Heart left ventricle (tissue), 16 donors: ENCODE data around the gene PTPRD. TPM values are rescaled to one million over a fixed set of nuclear protein-coding genes. Genes with fewer than 3 reads are reported as not detected.

Experiments used
- ATAC-seq, 4 donors: fragments of 200-7000 bp; cut with Tn5 transposase; one replicate each; pipeline ENCODE4 v1.9.1; 2020 to 2022; ENCODE audit warnings: moderate library complexity in 4 of 4, mild to moderate bottlenecking in 3 of 4, moderate number of reproducible peaks in 1 of 4
- DNase-seq, 5 donors: peaks; one replicate each; pipeline ENCODE4 v3.0.0-alpha.2; 2020
- H3K27ac ChIP-seq, 12 donors: fragments of 200-600 bp; sonication (generic) in 4 of 12; one replicate each; pipeline versions ENCODE4 v1.5.0 to v1.8.0; 2016 to 2022; ENCODE audit warnings: mild to moderate bottlenecking in 2 of 12
- H3K27me3 ChIP-seq, 9 donors: fragments of 200-600 bp; sonication (generic) in 2 of 9; one replicate each; pipeline versions ENCODE4 v1.5.1 to v1.8.0; 2016 to 2022; ENCODE audit warnings: mild to moderate bottlenecking in 3 of 9
- H3K36me3 ChIP-seq, 9 donors: fragments of 200-600 bp; sonication (generic) in 2 of 9; one replicate each; pipeline versions ENCODE4 v1.5.0 to v1.8.0; 2018 to 2022; ENCODE audit warnings: mild to moderate bottlenecking in 2 of 9
- H3K4me1 ChIP-seq, 12 donors: fragments of 200-600 bp; sonication (generic) in 4 of 12; one replicate each; pipeline versions ENCODE4 v1.5.0 to v1.8.0; 2016 to 2022; ENCODE audit warnings: mild to moderate bottlenecking in 3 of 12
- H3K4me3 ChIP-seq, 12 donors: fragments of 200-600 bp; sonication (generic) in 4 of 12; one replicate each; pipeline versions ENCODE4 v1.5.0 to v1.8.0; 2017 to 2022; ENCODE audit warnings: mild to moderate bottlenecking in 9 of 12, moderate library complexity in 4 of 12
- H3K9me3 ChIP-seq, 12 donors: fragments of 200-600 bp; sonication (generic) in 4 of 12; one replicate each; pipeline versions ENCODE4 v1.5.0 to v1.8.0; 2016 to 2022; ENCODE audit warnings: mild to moderate bottlenecking in 1 of 12
- POLR2A ChIP-seq, 2 donors: fragments of 450-650 bp; IDR thresholded peaks; one replicate each; pipeline ENCODE4 v1.6.1; 2017; ENCODE audit warnings: antibody characterized with exemption in 2 of 2, mild to moderate bottlenecking in 2 of 2, moderate library complexity in 2 of 2
- WGBS, 4 donors: extraction: QIAGEN DNeasy Blood & Tissue Kit in 2 of 4; methylation state at CpG; one replicate each; pipeline versions ENCODE4 v1.1.5 to v1.1.7; 2013 to 2018; 5-methylcytosine and 5-hydroxymethylcytosine counted together
- intact Hi-C, 10 donors: fragments of 100-400 bp; cut with DNase I; formaldehyde crosslinking; loops; one replicate each; pipeline versions ENCODE4 v1.11.1 to v1.14.2; 2022
- polyA plus RNA-seq, 2 donors: library from polyadenylated mRNA; stranded (reverse); fragments of 200-250 nt; gene quantifications; one replicate each; pipeline ENCODE4 v1.2.3, GENCODE V29; 2013
- total RNA-seq, 9 donors: library from RNA; depleted of rRNA in 2 of 9; stranded (reverse); fragments of >200 nt in 2 of 9; fragmentation: NEBNext Ultra II Directional in 3 of 9; extraction: Animal tissue kit (Norgen Biotek cat#: 25700) in 3 of 9; gene quantifications; one replicate each; pipeline versions ENCODE4 v1.1.0 to v1.2.4, GENCODE V29; 2016 to 2023
- TF ChIP-seq, protein P1 (sequence below), 12 donors: fragments of 200-600 bp; sonication (generic) in 4 of 12; IDR thresholded peaks; one replicate each; pipeline versions ENCODE4 v1.5.0 to v1.8.0; 2018 to 2022; ENCODE audit warnings: antibody characterized with exemption in 12 of 12, mild to moderate bottlenecking in 5 of 12
- donor health status: ischemic (EF 13 %, LVEDD 7.1; RV severe dilation, severe dysfunction).
- donor health status: healthy with polysubstance abuse.
- donor health status: DM: no; HTN: yes; CAD: no.
- donor health status: DM: no; HTN: no; CAD: no.
- donor health status: ischemic (EF 25% LVEDD 6.9; RV normal size, moderate dysfunction).
- donor health status: ischemic (EF 25% LVEDD 5.7; RV mildly dilated, moderate dysfunction).
- donor health status: healthy.
- donor health status: DM: yes; HTN: yes; CAD: no.
- donor health status: ischemic (EF 35%, LVEDD 5.7; RV mildly dilated, moderate dysfunction).
- donor health status: nonischemic (EF 11% LVEDD 7.7; RV severe dilation, severe dysfunction).
- donor health status: DM: yes; HTN: yes; CAD: no.
- donor health status: PGD.
- donor health status: ischemic (EF 29% LVEDD 5.4; RV normal size, mild dysfunction).
- donor health status: nonischemic (EF 23%, LVEDD 6.1; RV moderate dilation, normal function).

The PTPRD gene
- total and polyA plus RNA-seq, 11 donors, result 1.4 to 25.3 (median 15.1) TPM

DNA sequence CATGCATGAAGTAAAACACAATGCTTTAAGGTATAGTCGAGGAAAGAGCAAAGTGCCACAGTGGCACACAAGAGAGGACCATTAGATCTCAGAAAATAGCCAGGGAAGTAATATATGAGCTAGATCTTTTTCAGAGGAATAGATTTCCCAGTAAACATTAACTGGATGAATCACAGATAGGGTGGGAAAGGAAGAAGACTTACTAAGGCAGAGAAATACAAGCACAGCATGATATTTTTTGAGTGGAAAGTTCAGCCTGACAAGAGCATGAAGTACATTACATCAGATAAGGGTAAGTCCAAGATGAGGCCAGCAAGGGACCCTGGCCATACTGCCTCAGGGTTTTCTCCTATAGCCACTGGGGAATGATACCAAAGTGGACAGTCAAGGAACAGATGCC, 2008.6 kb downstream of the PTPRD start:
- TF ChIP-seq, protein P1, sequence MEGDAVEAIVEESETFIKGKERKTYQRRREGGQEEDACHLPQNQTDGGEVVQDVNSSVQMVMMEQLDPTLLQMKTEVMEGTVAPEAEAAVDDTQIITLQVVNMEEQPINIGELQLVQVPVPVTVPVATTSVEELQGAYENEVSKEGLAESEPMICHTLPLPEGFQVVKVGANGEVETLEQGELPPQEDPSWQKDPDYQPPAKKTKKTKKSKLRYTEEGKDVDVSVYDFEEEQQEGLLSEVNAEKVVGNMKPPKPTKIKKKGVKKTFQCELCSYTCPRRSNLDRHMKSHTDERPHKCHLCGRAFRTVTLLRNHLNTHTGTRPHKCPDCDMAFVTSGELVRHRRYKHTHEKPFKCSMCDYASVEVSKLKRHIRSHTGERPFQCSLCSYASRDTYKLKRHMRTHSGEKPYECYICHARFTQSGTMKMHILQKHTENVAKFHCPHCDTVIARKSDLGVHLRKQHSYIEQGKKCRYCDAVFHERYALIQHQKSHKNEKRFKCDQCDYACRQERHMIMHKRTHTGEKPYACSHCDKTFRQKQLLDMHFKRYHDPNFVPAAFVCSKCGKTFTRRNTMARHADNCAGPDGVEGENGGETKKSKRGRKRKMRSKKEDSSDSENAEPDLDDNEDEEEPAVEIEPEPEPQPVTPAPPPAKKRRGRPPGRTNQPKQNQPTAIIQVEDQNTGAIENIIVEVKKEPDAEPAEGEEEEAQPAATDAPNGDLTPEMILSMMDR (IDR thresholded peaks at IDR 0.05), result no peak
- TF ChIP-seq POLR2A (IDR thresholded peaks at IDR 0.05), result no peak
- Histone ChIP-seq H3K27ac (no peak overlapping the region), H3K27me3 (no peaks in the 10 kb centered on the region), H3K9me3 (no peaks in the 10 kb centered on the region), H3K4me1 (peaks cover 0 to 3% (median 0%) of the 10 kb centered on the region in 12 donors), H3K4me3 (no peak overlapping the region), H3K36me3 (no peaks in the 10 kb centered on the region)
- WGBS, 4 donors, result 73 to 76% (median 74%) methylated on average over 1 of the region's 1 CpG
- intact Hi-C loops, result no loop called here
- ATAC-seq (no peak), DNase-seq (no peak)

DNA sequence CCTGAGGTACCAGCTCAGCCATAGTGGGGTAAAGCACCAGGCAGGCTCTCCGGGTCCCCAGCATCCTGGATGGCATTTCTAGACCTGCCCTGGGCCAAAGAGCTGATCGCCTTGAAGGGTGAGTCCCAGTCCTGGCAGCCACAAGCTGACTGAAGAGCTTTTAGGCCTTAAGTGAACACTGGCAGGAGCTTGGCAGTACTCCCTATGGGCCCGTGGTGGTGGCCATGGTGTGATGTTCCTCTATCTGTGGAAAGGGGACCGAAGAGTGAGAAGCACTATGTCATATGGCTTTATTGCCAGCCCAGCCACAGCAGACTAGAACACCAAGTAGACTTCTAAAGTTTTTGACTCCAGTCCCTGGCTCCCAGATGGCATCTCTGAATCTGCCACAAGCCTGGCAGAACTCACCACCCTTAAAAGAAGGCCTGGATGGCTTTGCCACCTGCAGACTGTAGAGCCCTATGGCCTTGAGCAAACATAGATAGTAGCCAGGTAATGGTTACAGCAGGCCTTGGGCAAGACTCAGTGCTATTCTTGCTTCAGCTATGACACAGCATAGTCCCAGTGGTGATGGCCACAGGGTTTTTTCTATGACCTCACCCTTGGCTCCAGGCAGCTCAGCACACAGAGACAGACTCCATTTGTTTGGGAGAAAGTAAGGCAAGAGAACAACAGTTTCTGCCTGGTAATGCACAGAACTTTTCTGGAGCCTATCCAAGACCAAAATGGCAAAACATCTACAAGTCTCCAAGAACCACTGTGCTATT, 2011.7 kb downstream of the PTPRD start:
- Histone ChIP-seq H3K4me1 (peaks cover 0 to 3% (median 0%) of the 10 kb centered on the region in 12 donors), H3K36me3 (no peaks in the 10 kb centered on the region), H3K9me3 (no peaks in the 10 kb centered on the region), H3K4me3 (no peak overlapping the region), H3K27me3 (no peaks in the 10 kb centered on the region), H3K27ac (no peak overlapping the region)
- intact Hi-C loops, result no loop called here
- 76 to 84% (median 78%) methylated on average over 4 of the region's 4 CpGs for WGBS, 4 donors
- peak; percentile 61 to 83 (median 72) for ATAC-seq
- no peak for TF ChIP-seq POLR2A (IDR thresholded peaks at IDR 0.05)
- TF ChIP-seq, protein P1 (IDR thresholded peaks at IDR 0.05), result no peak
- no peak for DNase-seq

DNA sequence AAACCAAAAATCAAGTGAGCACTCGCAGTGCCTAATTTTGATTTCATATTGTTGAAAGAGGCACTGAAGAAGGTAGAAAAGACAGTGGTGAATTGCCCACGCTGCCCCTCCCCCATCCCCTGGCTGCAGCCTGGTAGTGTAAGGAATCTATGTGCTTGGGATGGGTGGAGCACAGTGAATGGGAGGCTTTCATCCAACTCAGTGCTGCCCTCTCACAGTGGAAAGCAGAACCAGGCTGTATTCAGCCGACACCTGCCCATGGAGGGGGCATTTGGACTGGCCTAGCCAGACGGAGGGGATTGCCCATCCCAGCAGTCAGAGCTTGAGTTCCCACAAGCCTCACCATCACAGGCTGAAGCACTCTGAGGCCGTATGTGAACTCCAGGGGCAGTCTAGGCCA, 2012.9 kb downstream of the PTPRD start:
- TF ChIP-seq, protein P1 (IDR thresholded peaks at IDR 0.05), result no peak
- no peak for TF ChIP-seq POLR2A (IDR thresholded peaks at IDR 0.05)
- Histone ChIP-seq H3K4me1 (peaks cover 0 to 3% (median 0%) of the 10 kb centered on the region in 12 donors), H3K9me3 (no peaks in the 10 kb centered on the region), H3K27me3 (no peaks in the 10 kb centered on the region), H3K4me3 (no peak overlapping the region), H3K27ac (no peak overlapping the region), H3K36me3 (no peaks in the 10 kb centered on the region)
- 86 to 92% (median 88%) methylated on average over 5 of the region's 5 CpGs for WGBS, 4 donors
- intact Hi-C loops, result no loop called here
- ATAC-seq (no peak), DNase-seq (no peak)

DNA sequence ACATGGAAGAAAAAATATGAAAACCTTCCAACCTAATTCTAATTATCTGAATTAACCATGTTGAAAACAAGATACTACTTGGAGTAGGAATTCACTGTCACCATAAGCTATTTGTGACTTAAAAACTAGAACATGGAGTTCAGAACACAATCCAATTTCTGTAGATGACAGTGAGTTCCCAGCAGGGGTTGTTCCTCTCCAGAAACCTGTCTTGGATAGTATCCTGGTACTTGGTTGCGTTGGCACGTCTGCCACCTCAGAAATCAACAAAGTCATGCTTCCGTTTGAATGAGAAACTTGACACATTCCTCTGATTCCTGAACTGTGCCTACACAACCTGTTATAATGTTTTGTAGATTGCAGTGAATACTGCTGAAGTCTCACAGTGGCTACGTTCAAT, 2023.3 kb downstream of the PTPRD start:
- Histone ChIP-seq H3K27ac (no peak overlapping the region), H3K36me3 (no peaks in the 10 kb centered on the region), H3K9me3 (peaks cover 0 to 9% (median 0%) of the 10 kb centered on the region in 12 donors), H3K4me3 (no peak overlapping the region), H3K27me3 (no peaks in the 10 kb centered on the region), H3K4me1 (no peaks in the 10 kb centered on the region)
- no peak for DNase-seq
- TF ChIP-seq, protein P1 (IDR thresholded peaks at IDR 0.05), result no peak
- no peak for TF ChIP-seq POLR2A (IDR thresholded peaks at IDR 0.05)
- intact Hi-C loops, result no loop called here
- WGBS, 4 donors, result 73 to 87% (median 84%) methylated on average over 4 of the region's 4 CpGs
- no peak for ATAC-seq
